AG09319 (cell line): ENCODE results near the gene HCFC1R1.

Experiments used
- DNase-seq: peaks from one replicate; pipeline ENCODE4 v3.0.0-alpha.2; 2010; ENCODE audit warnings: low read depth; ENCODE audit errors: extremely low read depth
- CTCF ChIP-seq: IDR thresholded peaks from 2 replicates; pipeline ENCODE4 v1.5.1; 2011; ENCODE audit warnings: low read depth, mild to moderate bottlenecking, inconsistent platforms, low read length, moderate library complexity

Gene HCFC1R1

GRCh38 chr16:3066440-3066748 lies 42.7 kb upstream of the HCFC1R1 start:
- no peak for TF ChIP-seq CTCF
- DNase-seq: no peak

- TF ChIP-seq CTCF: no peak
- no peak for DNase-seq
Measured at GRCh38 chr16:3065742-3066439, 42.1 kb upstream of the HCFC1R1 start.

GRCh38 chr16:3065069-3065741 lies 41.5 kb upstream of the HCFC1R1 start, which contains the start of gene IL32:
IL32 (plus strand) TSS chr16:3065640; CDS start chr16:3065812, 172 bp downstream.
- TF ChIP-seq CTCF: no peak
- DNase-seq: peak; percentile 34

GRCh38 chr16:3063625-3064386 lies 40.1 kb upstream of the HCFC1R1 start:
- TF ChIP-seq CTCF: no peak
- DNase-seq: no peak

GRCh38 chr16:3062553-3062952 lies 38.8 kb upstream of the HCFC1R1 start:
- no peak for DNase-seq

GRCh38 chr16:3060339-3061127 lies 36.8 kb upstream of the HCFC1R1 start:
- TF ChIP-seq CTCF: no peak
- no peak for DNase-seq

More at GRCh38 chr16:3062553-3062952, 38.8 kb upstream of the HCFC1R1 start:
- TF ChIP-seq CTCF: no peak
